NCI-H526 treated with DMSO at 0.1 percent for 48 hours (cell line): ENCODE results near the gene ERC2.

ENCODE experiments used
- DNase-seq: peaks from one replicate; lab custom pipeline; 2025; lab: John Stamatoyannopoulos, UW

The ERC2 gene

GRCh38 chr3:55826731-55827496 is 641.4 kb downstream of the ERC2 start:
- DNase-seq = no peak

DNA sequence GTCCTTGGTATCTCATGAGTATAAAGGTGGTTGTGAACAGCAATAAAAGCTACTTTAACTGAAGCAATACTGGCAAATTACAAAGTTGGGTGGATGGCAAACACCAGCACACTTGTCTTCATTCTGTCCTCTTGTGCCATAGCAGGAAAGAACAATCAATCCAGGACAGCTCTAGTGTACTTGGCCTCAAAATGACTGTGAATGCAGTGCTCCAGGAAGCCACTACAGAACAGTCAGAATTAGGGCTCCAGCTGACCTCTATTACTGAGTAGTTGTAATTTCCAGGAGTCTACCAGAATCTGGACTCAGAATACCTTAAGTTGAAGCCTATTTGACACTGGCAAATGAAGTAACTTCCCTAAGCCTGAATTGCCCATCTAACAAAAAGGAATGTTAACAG is 642.2 kb downstream of the ERC2 start:
- DNase-seq = no peak

GRCh38 chr3:55824406-55824805 is 643.9 kb downstream of the ERC2 start:
- no peak for DNase-seq

DNA sequence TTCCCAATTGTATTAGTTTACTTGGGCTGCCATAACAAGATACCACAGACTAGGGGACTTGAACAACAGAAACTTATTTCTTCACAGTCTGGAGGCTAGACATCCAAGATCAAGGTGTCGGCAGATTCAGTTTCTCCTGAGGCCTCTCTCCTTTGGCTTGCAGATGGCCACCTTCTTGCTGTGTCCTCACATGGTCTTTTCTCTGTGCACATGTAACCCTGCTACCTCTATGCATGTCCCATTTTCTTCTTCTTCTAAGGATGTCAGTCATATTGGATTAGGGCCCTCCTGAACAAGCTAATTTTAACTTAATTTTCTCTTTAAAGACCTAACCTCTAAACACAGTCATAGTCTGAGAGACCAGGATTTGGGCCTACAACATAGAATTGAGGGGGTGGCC is 644.4 kb downstream of the ERC2 start:
- DNase-seq = no peak

- no peak for DNase-seq
Observed at GRCh38 chr3:55823001-55823400, 645.3 kb downstream of the ERC2 start.

DNA sequence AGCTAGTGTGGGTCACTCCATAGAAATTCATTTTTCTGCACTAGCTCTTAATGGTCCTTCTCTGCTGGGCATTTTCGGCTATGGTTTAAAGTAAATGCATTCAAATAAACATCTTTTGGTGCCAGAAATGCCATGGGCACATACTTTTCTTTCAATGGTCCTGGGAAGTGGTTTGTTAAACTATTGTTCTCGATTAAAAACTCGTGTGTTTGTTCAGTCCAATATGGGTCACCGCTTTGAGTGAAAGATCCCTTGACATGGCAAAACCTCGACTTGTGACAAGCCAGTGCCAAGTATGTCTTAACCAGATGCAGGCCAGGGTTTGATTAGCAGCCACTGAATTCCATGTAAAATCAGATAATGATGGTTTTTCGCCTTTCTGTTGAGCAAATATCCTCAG is 649.3 kb downstream of the ERC2 start:
- no peak for DNase-seq

- no peak for DNase-seq
Observed at GRCh38 chr3:55818485-55818884, 649.8 kb downstream of the ERC2 start.

DNA sequence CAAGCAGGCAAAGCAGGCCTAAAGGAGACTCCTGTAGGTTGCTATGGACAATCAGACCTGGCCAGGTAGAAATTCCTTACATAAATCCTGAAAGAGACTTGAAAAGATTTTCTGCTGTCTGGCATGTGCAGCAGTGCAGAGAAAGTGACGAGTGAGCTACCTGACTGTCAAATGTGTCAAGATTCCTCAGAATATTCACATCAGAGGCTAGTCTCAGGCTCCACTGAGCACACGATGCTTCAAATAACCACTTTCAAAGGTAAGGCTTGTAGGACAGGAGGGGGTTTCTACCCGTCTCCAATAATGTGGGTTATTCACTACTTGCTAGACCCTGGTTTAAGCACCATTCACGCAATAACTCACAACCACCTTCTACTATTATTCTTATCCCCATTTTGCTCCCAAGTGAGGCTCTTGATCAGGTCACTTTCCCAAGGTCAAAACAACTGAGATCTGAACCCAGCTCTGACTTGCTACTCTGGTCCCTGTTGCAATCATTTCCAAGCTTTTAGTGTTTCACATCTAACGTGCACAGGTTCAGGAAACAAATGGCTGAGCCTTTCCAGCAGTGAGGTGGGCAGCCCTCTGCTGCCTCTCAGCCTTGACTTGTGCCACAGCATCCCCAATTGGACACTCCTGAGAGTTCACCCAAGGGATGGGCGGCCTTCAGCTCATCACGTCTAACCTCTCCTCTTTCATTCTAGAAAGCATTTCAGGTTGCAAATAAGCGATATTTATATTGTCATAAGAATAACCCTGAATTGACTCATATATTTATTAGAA is 651.3 kb downstream of the ERC2 start:
- no peak for DNase-seq

DNA sequence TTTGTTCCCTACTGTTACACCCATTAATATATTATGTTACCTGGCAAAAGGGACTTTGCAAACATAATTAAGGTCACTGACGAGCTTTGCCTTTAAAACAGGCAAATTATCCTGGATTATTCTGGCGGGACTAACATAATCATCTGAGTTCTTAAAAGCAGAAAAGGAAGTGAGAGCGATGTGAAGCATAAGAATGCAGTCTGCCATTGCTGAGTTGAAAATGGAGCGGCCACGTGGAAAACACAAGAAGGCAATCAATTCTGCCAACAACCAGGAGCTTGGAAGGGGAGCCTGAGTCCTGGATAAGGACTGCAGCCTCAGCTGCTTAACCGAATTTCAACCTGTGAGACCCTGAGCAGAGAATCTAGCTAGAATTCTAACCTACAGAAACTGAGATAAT is 653.0 kb downstream of the ERC2 start:
- DNase-seq = no peak

DNA sequence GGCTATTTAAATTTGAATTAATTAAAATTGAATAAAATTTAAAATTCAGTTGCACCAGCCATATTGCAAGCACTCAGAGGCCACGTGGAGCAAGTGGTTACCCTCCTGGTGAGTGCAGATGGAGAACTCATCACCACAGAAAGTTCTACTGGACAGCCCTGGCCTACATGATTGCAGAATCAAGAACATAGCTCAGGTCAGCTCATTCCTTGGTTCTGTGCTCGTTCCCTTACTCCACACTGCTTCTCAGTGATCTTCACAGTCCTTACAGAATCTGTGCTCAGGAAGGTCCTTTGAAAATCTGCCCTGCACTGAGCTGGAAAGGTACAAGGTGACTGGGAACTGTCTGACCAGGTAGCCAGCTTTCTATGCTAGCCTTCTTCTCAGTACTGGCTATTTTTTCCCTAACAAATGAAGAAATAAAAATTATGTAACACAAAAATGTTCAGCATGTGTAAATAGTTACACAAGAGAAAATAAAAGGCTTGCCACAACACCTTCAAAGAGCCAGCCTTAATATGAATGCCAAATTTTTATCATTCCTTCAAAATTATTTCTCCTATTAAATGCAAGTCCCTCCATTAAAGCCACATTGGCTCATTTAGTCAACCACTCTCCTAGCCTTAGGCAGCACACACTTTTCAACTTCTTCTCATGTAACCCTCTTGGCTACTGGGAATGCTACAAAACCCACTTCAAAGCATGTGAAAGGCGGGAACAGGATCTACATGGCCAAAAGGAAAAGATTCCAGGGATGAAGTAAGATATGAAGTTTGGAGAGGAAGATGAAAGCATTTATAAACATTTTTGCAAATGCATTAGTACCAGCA is 654.8 kb downstream of the ERC2 start:
- no peak for DNase-seq

GRCh38 chr3:55812394-55813013 is 655.8 kb downstream of the ERC2 start:
- DNase-seq = no peak

- DNase-seq = no peak
Observed at GRCh38 chr3:55807210-55807609, 661.1 kb downstream of the ERC2 start.

GRCh38 chr3:55805169-55805568 is 663.1 kb downstream of the ERC2 start:
- DNase-seq = no peak

- no peak for DNase-seq
Observed at GRCh38 chr3:55804170-55805095, 663.8 kb downstream of the ERC2 start.

GRCh38 chr3:55802816-55803215 is 665.5 kb downstream of the ERC2 start:
- DNase-seq = no peak

GRCh38 chr3:55801676-55802075 is 666.6 kb downstream of the ERC2 start:
- DNase-seq = no peak

DNA sequence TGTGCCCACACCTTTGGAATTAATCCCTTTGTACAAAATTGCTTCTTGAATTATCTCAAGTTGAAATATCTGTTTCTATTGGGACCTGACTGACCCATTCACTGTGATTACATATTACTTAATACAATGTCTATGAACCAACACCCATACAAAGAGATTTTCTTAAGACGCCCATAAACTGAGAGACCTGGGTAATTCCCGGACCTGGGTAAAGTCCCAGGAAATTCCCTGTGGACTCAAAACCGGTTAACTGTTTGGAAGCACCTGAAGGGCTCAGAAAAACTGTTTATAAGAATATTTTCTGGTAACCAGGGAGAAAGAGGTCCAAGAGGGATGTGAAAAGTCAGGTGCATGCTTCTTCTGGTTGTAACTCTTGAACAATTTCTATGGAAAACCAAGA is 667.2 kb downstream of the ERC2 start:
- DNase-seq = no peak

GRCh38 chr3:55797775-55798174 is 670.5 kb downstream of the ERC2 start:
- DNase-seq = no peak

DNA sequence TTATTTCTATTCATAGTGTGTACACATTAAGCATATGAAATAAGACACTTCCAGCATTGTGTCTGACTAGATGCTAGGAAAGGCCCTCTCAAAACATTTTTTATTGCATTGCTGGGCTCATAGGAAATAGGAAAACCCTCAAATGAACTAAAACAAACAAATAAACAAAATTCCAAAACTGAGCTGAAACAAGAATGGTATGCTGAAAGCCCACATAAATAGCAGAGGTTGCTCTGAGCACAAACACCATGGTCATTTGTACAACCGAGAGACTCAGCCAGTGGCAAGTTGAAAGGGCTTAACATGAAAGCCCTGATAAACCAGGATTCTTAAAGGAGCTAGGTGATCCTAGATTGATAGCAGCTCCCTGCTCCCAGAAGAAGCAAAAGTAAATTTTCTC is 671.2 kb downstream of the ERC2 start:
- no peak for DNase-seq

DNA sequence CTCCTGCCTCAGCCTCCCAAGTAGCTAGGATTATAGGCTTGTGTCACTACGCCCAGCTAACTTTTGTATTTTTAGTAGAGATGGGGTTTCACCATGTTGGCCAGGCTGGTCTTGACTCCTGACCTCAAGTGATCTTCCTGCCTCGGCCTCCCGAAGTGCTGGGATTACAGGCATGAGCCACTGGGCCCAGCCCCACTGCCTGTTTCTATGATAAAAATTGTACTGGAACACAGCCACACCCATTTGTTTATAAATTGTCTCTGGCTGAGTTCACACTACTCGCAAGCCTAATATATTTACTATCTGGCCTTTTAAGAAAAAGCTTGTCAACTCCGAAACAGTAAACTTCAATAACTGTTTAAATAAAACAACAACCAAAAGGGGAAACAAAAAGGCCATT is 671.7 kb downstream of the ERC2 start:
- DNase-seq = no peak

DNA sequence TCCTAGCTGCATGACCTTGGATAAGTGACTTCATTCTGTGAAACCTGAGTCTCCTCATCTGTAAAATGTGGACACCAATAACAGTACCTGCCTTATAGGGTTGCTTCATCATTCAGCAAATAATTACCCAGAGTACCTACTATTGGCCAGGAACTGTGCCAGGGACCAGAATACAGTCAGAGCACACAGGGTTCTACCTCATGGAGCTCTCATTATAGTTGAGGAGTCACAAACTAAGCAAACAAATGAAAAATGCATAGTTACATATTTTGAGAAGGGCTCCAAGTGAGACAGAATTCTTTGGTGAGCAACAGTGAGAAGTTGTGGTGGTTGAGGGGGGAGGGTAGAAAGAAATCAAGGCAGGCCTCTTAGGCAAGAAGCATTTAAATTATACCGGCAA is 672.5 kb downstream of the ERC2 start:
- DNase-seq = no peak
